AG10803 (cell line): ENCODE results near the gene TMEM181.
A peak's percentile ranks its signal among the peaks of the same experiment; 100 is the strongest.

Experiments used
- DNase-seq: peaks from one replicate; pipeline ENCODE4 v3.0.0; 2010; ENCODE audit warnings: low read depth
- H3K4me3 ChIP-seq: 2 replicates; pipeline ENCODE4 v1.5.1; 2011; ENCODE audit warnings: mild to moderate bottlenecking, low read length, control low read depth
- CTCF ChIP-seq: conservative IDR thresholded peaks from 2 replicates; pipeline ENCODE4 v1.5.1; 2011; ENCODE audit warnings: mild to moderate bottlenecking, low read length, control low read depth, inconsistent platforms

TMEM181 gene

GRCh38 chr6:158662607-158662953 lies 102.7 kb downstream of the TMEM181 start:
- no peak overlapping the region for H3K4me3 ChIP-seq
- TF ChIP-seq CTCF, result no peak
- DNase-seq, result no peak

- peak; percentile 52 for DNase-seq
- TF ChIP-seq CTCF, result no peak
- H3K4me3 ChIP-seq, result peak overlapping the region; percentile 2; the same call in 1 of the 2 replicates
These were observed 103.2 kb downstream of the TMEM181 start for GRCh38 chr6:158662954-158663624.

DNA sequence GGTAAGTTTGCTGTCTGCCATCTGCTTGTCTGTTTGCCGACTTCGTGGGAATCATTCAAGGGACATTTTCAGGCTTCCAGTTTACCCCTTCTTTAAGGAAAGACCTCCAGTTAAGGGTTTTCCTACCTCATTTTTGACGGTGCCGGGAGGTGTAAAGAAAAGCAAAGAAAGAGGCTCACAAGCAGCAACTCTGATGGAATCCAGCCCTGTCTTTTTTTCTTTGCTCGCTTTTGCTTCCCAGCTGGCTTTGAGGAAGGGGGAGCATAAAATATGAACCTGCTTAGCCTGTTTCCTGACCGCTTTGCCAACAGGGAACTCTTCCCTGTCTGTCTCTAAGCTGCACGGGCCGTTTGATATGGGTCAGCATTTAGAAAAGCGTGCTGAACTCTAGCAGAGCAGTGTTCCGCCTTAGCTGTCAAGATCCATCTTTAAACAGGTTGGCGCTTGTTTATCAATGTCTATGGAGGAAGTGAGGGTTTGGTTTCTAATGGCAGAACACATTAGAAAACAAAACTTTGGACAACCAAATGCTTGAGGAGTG lies 103.8 kb downstream of the TMEM181 start:
- no peak for DNase-seq
- H3K4me3 ChIP-seq, result no peak overlapping the region
- TF ChIP-seq CTCF, result no peak

DNA sequence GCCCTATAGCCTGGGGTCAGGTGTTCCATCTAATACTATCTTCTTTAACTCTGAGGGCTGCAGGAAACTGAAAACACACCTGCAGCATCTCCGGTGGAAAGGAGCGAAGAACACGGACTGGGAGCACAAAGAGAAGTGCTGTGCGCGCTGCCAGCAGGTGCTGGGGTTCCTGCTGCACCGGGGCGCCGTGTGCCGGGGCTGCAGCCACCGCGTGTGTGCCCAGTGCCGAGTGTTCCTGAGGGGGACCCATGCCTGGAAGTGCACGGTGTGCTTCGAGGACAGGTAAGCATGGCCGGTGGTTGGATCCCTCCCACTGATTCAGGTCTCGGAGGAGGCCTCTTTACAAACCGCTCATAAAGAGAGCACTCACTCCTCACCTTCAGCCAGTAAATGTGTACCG lies 105.4 kb downstream of the TMEM181 start:
- H3K4me3 ChIP-seq, result no peak overlapping the region
- no peak for DNase-seq
- no peak for TF ChIP-seq CTCF

- DNase-seq, result peak; percentile 93
- no peak overlapping the region for H3K4me3 ChIP-seq
- TF ChIP-seq CTCF, result no peak
These were observed 106.9 kb downstream of the TMEM181 start for GRCh38 chr6:158666628-158667359.

GRCh38 chr6:158667360-158667981 lies 107.6 kb downstream of the TMEM181 start:
- TF ChIP-seq CTCF, result no peak
- DNase-seq, result no peak
- no peak overlapping the region for H3K4me3 ChIP-seq
